ENCODE results near the gene CTRB1.
A peak's percentile ranks its signal among the peaks of the same experiment; 100 is the strongest.

The CTRB1 gene

GRCh38 chr16:75228143-75228976 lies 9.6 kb downstream of the CTRB1 start:
- DNase-seq = peak; percentile 4
- H3K36me3 ChIP-seq = peaks cover 33% of the 10 kb centered on the region
- TF ChIP-seq CTCF (IDR thresholded peaks at IDR 0.05; ENCODE audit: low read depth, low read length) = no peak

GRCh38 chr16:75229172-75230031 lies 10.6 kb downstream of the CTRB1 start:
- no peak for TF ChIP-seq CTCF (IDR thresholded peaks at IDR 0.05; ENCODE audit: low read depth, low read length)
- H3K27ac ChIP-seq = no peak overlapping the region
- DNase-seq = peak; percentile 4
- no peaks in the 10 kb centered on the region for H3K9me3 ChIP-seq (ENCODE audit: severe bottlenecking)
- H3K36me3 ChIP-seq = peaks cover 42% of the 10 kb centered on the region
- no peaks in the 10 kb centered on the region for H3K27me3 ChIP-seq (ENCODE audit: insufficient read depth, low read depth, severe bottlenecking)
- H3K4me3 ChIP-seq (ENCODE audit: low read depth, low read length) = no peak overlapping the region

More at GRCh38 chr16:75228143-75228976, 9.6 kb downstream of the CTRB1 start:
- Histone ChIP-seq H3K27ac (no peak overlapping the region), H3K27me3 (ENCODE audit: insufficient read depth, low read depth, severe bottlenecking) (no peaks in the 10 kb centered on the region), H3K4me3 (ENCODE audit: low read depth, low read length) (no peak overlapping the region), H3K9me3 (ENCODE audit: severe bottlenecking) (no peaks in the 10 kb centered on the region)

GRCh38 chr16:75230471-75231110 lies 11.8 kb downstream of the CTRB1 start:
- Histone ChIP-seq H3K36me3 (peaks cover 54% of the 10 kb centered on the region), H3K27me3 (ENCODE audit: insufficient read depth, low read depth, severe bottlenecking) (no peaks in the 10 kb centered on the region), H3K4me3 (ENCODE audit: low read depth, low read length) (no peak overlapping the region), H3K9me3 (ENCODE audit: severe bottlenecking) (no peaks in the 10 kb centered on the region), H3K27ac (no peak overlapping the region)
- no peak for DNase-seq
- no peak for TF ChIP-seq CTCF (IDR thresholded peaks at IDR 0.05; ENCODE audit: low read depth, low read length)

- Histone ChIP-seq H3K36me3 (peaks cover 61% of the 10 kb centered on the region), H3K27me3 (ENCODE audit: insufficient read depth, low read depth, severe bottlenecking) (no peaks in the 10 kb centered on the region), H3K27ac (no peak overlapping the region), H3K4me3 (ENCODE audit: low read depth, low read length) (no peak overlapping the region), H3K9me3 (ENCODE audit: severe bottlenecking) (no peaks in the 10 kb centered on the region)
- TF ChIP-seq CTCF (IDR thresholded peaks at IDR 0.05; ENCODE audit: low read depth, low read length) = no peak
- DNase-seq = no peak
These were observed 12.8 kb downstream of the CTRB1 start for GRCh38 chr16:75231570-75231969.

- Histone ChIP-seq H3K27me3 (ENCODE audit: insufficient read depth, low read depth, severe bottlenecking) (no peaks in the 10 kb centered on the region), H3K27ac (no peak overlapping the region), H3K4me3 (ENCODE audit: low read depth, low read length) (no peak overlapping the region), H3K9me3 (ENCODE audit: severe bottlenecking) (no peaks in the 10 kb centered on the region), H3K36me3 (peaks cover 66% of the 10 kb centered on the region)
- DNase-seq = no peak
- TF ChIP-seq CTCF (IDR thresholded peaks at IDR 0.05; ENCODE audit: low read depth, low read length) = no peak
These were observed 14.8 kb downstream of the CTRB1 start for GRCh38 chr16:75233611-75233938.
